A673 (cell line): Measurements from ENCODE around the gene MPV17L2. TPM values are rescaled to one million over a fixed set of nuclear protein-coding genes. Genes with fewer than 3 reads are reported as not detected.

ENCODE experiments used
- BruUV-seq: library from RNA; stranded (reverse); fragments of 400-500 nt; replicated peaks from 2 replicates; lab custom pipeline; 2021; lab: Mats Ljungman, UMichigan
- CTCF ChIA-PET: fragments of 300-600 bp; sonication (Branson Sonifier 250); formaldehyde crosslinking; loops from one replicate; lab custom pipeline; 2022; ENCODE audit warnings: antibody characterized with exemption; lab: Charles Lee
- POLR2A ChIA-PET: fragments of 300-600 bp; sonication (Branson Sonifier 250); formaldehyde crosslinking; loops from one replicate; lab custom pipeline; 2022; ENCODE audit warnings: antibody characterized with exemption; ENCODE audit not compliant: low non-redundant PET; lab: Charles Lee
- DNase-seq: peaks from one replicate; pipeline ENCODE4 v3.0.0-alpha.2; 2015; ENCODE audit warnings: low spot score
- H3K27ac ChIP-seq: fragments of 200-600 bp; sonication (generic); 2 replicates; pipeline ENCODE4 v1.5.1; 2016; ENCODE audit warnings: mixed run types, low read depth, mild to moderate bottlenecking, mixed read lengths, antibody characterized with exemption, low read length; ENCODE audit not compliant: poor library complexity, severe bottlenecking
- H3K27me3 ChIP-seq: fragments of 200-600 bp; sonication (generic); replicated peaks from 2 replicates; pipeline ENCODE4 v1.6.1; 2017; ENCODE audit warnings: mixed run types, low read depth, mild to moderate bottlenecking, mixed read lengths, antibody characterized with exemption, low read length; ENCODE audit not compliant: insufficient read depth, poor library complexity
- H3K36me3 ChIP-seq: fragments of 200-600 bp; sonication (generic); 2 replicates; pipeline ENCODE4 v1.6.1; 2016; ENCODE audit warnings: mixed run types, mild to moderate bottlenecking, mixed read lengths, antibody characterized with exemption, low read length; ENCODE audit not compliant: insufficient read depth, poor library complexity, severe bottlenecking
- H3K4me1 ChIP-seq: fragments of 200-600 bp; sonication (generic); 2 replicates; pipeline ENCODE4 v1.6.1; 2017; ENCODE audit warnings: mixed run types, mild to moderate bottlenecking, mixed read lengths, antibody characterized with exemption, low read length; ENCODE audit not compliant: insufficient read depth, poor library complexity, severe bottlenecking
- H3K4me3 ChIP-seq: fragments of 200-600 bp; sonication (generic); 2 replicates; pipeline ENCODE4 v1.5.1; 2016; ENCODE audit warnings: low read depth, mixed run types, mild to moderate bottlenecking, mixed read lengths, low read length; ENCODE audit not compliant: poor library complexity, severe bottlenecking
- H3K9me3 ChIP-seq: fragments of 200-600 bp; sonication (generic); 2 replicates; pipeline ENCODE4 v1.6.1; 2016; ENCODE audit warnings: mixed run types, low read depth, mild to moderate bottlenecking, mixed read lengths, antibody characterized with exemption, low read length; ENCODE audit not compliant: poor library complexity, severe bottlenecking
- EZH2 ChIP-seq: fragments of 200-600 bp; sonication (generic); IDR thresholded peaks from 2 replicates; pipeline ENCODE4 v1.6.1; 2017; ENCODE audit warnings: borderline replicate concordance, low read depth, mild to moderate bottlenecking, mixed read lengths, antibody characterized with exemption, low read length; ENCODE audit not compliant: poor library complexity, severe bottlenecking
- intact Hi-C: fragments of 100-400 bp; cut with micrococcal nuclease; formaldehyde crosslinking; loops from one replicate; pipeline ENCODE4 v1.10.0; 2022; ENCODE audit not compliant: unreplicated experiment
- total RNA-seq: library from RNA; stranded (reverse); gene quantifications from 2 replicates; pipeline ENCODE4 v1.2.3, GENCODE V29; 2021
- TF ChIP-seq, protein P1 (sequence below): fragments of 300-800, 200-600 bp; sonication (generic); conservative IDR thresholded peaks from 2 replicates; pipeline ENCODE4 v1.5.1; 2017; ENCODE audit warnings: low read depth, mild to moderate bottlenecking, antibody characterized with exemption, low read length, moderate library complexity, mixed read lengths

The MPV17L2 gene
- total RNA-seq, 1 experiment from 2014 or later: 20.2 TPM

DNA sequence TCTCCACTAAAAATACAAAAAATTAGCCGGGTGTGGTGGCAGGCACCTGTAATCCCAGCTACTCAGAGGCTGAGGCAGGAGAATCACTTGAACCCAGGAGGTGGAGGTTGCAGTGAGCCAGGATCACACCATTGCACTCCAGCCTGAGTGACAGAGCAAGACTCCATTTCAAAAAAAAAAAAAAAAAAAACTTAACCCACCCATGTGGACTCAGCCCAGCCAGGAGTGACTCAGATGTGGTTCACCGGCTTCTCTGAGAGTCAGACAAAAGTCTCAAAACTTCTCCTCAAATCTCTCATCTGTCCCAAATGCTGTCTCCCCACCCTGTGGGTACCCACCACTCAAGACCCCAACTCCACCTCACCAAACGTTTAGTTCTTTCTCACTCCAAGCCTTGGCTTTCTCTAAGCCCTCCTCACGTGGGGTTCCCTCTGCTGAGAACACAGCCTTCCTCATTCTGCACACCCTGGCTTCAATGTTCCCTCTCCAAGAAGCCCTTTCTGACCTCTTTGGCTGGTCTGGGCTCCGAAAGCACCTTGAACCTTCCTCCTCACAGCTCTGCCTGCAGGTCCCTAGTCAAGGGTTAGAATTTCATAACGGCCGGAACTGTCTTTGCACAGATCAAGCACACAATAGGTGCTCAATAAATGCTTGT, 21.9 kb downstream of the MPV17L2 start:
- TF ChIP-seq EZH2: no peak
- TF ChIP-seq, protein P1, sequence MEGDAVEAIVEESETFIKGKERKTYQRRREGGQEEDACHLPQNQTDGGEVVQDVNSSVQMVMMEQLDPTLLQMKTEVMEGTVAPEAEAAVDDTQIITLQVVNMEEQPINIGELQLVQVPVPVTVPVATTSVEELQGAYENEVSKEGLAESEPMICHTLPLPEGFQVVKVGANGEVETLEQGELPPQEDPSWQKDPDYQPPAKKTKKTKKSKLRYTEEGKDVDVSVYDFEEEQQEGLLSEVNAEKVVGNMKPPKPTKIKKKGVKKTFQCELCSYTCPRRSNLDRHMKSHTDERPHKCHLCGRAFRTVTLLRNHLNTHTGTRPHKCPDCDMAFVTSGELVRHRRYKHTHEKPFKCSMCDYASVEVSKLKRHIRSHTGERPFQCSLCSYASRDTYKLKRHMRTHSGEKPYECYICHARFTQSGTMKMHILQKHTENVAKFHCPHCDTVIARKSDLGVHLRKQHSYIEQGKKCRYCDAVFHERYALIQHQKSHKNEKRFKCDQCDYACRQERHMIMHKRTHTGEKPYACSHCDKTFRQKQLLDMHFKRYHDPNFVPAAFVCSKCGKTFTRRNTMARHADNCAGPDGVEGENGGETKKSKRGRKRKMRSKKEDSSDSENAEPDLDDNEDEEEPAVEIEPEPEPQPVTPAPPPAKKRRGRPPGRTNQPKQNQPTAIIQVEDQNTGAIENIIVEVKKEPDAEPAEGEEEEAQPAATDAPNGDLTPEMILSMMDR: no peak
- intact Hi-C loops: no loop called here
- DNase-seq: no peak
- H3K27ac ChIP-seq: no peak overlapping the region
- no peaks in the 10 kb centered on the region for H3K27me3 ChIP-seq
- H3K4me1 ChIP-seq: no peaks in the 10 kb centered on the region
- no peak overlapping the region for H3K4me3 ChIP-seq
- POLR2A ChIA-PET: interaction anchor here (0.7 kb wide), 1 partner anchor 236 kb away, joined by 7 read pairs; no protein-coding TSS in a partner anchor
- H3K36me3 ChIP-seq: no peaks in the 10 kb centered on the region
- BruUV-seq: no TSS peak
- CTCF ChIA-PET: interaction anchor here (0.6 kb wide), 1 partner anchor 31 kb away, joined by 4 read pairs; no protein-coding TSS in a partner anchor
- no peaks in the 10 kb centered on the region for H3K9me3 ChIP-seq

DNA sequence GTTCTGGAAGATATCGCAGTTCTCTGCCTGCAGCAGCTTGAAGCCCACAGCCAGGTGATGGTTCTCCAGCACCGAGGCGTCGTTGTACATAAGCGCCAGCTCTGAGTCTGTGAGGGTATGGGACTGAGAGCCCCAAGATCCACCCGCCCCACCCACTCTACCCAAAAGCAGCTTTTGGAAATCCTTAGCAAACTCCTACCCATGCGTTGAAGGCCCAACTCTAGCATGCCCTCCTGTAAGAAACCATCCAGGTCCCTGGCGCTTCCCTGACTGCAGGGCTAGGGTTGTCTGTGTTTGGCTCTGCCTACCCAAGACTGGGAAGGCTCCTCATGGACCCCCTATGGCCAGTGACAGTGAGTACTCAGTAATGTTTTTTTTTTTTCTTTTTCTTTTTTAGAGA, 23.8 kb downstream of the MPV17L2 start:
- POLR2A ChIA-PET: no interaction called here
- H3K27ac ChIP-seq: no peak overlapping the region
- no peak for TF ChIP-seq EZH2
- CTCF ChIA-PET: no interaction called here
- BruUV-seq: no TSS peak
- H3K36me3 ChIP-seq: no peaks in the 10 kb centered on the region
- H3K27me3 ChIP-seq: no peaks in the 10 kb centered on the region
- H3K9me3 ChIP-seq: no peaks in the 10 kb centered on the region
- intact Hi-C loops: no loop called here
- no peaks in the 10 kb centered on the region for H3K4me1 ChIP-seq
- DNase-seq: no peak
- H3K4me3 ChIP-seq: no peak overlapping the region

- Histone ChIP-seq H3K4me1 (no peaks in the 10 kb centered on the region), H3K27ac (no peak overlapping the region), H3K36me3 (no peaks in the 10 kb centered on the region), H3K4me3 (no peak overlapping the region), H3K9me3 (no peaks in the 10 kb centered on the region), H3K27me3 (peaks cover 4% of the 10 kb centered on the region)
- ChIA-PET CTCF (no interaction called here), POLR2A (no interaction called here)
- intact Hi-C loops: no loop called here
- BruUV-seq: no TSS peak
- TF ChIP-seq, protein P1: no peak
- no peak for TF ChIP-seq EZH2
- no peak for DNase-seq
Observed at GRCh38 chr19:18218159-18218558, 25.1 kb downstream of the MPV17L2 start.
